IMR-90 (cell line): ENCODE results near the gene KRCC1. TPM values are rescaled to one million over a fixed set of nuclear protein-coding genes. Genes with fewer than 3 reads are reported as not detected.
"Not testable (repeated sequence)": the region's sequence is repeated elsewhere in the genome, so short reads cannot be mapped to it uniquely, and the experiment has no call there.

Source experiments
- ATAC-seq: fragments of 200-7000 bp; cut with Tn5 transposase; 2 replicates; pipeline ENCODE4 v1.9.1; 2020; ENCODE audit warnings: low read depth, mild to moderate bottlenecking, moderate library complexity
- BruUV-seq: library from RNA; stranded (reverse); fragments of 400-500 nt; replicated peaks from 2 replicates; lab custom pipeline; 2021; lab: Mats Ljungman, UMichigan
- CTCF ChIA-PET: fragments of 300-600 bp; formaldehyde crosslinking; extraction: SDS; loops from one replicate; lab custom pipeline; 2021; ENCODE audit warnings: antibody characterized with exemption; lab: Yijun Ruan, JAX
- POLR2A ChIA-PET: fragments of 300-600 bp; sonication (Branson Sonifier 250); formaldehyde crosslinking; loops from one replicate; lab custom pipeline; 2022; ENCODE audit warnings: antibody characterized with exemption; ENCODE audit not compliant: unreplicated experiment; lab: Charles Lee
- DNase-seq: peaks from one replicate; pipeline ENCODE4 v3.0.0; 2013
- H2AFZ ChIP-seq: replicated peaks from 2 replicates; pipeline ENCODE3; 2013; ENCODE audit warnings: low read length, mild to moderate bottlenecking; ENCODE audit not compliant: poor library complexity
- H2AK5ac ChIP-seq: 2 replicates; pipeline ENCODE4 v1.6.1; 2013; ENCODE audit warnings: low read depth, low read length, inconsistent platforms
- H2AK9ac ChIP-seq: replicated peaks from 2 replicates; pipeline ENCODE3; 2013; ENCODE audit warnings: mild to moderate bottlenecking, low read depth, low read length, moderate library complexity; ENCODE audit not compliant: poor library complexity
- H2BK120ac ChIP-seq: 2 replicates; pipeline ENCODE4 v1.6.1; 2013; ENCODE audit warnings: low read depth, low read length, inconsistent platforms
- H2BK15ac ChIP-seq: 3 replicates; pipeline ENCODE4 v1.6.1; 2013; ENCODE audit warnings: low read depth, low read length, inconsistent platforms
- H2BK20ac ChIP-seq: 2 replicates; pipeline ENCODE4 v1.6.1; 2013; ENCODE audit warnings: low read depth, mild to moderate bottlenecking, inconsistent platforms, low read length, moderate library complexity
- H2BK5ac ChIP-seq: 2 replicates; pipeline ENCODE4 v1.6.1; 2013; ENCODE audit warnings: mild to moderate bottlenecking, low read depth, low read length, inconsistent platforms; ENCODE audit not compliant: poor library complexity, severe bottlenecking
- H3K14ac ChIP-seq: replicated peaks from 2 replicates; pipeline ENCODE4 v1.6.1; 2013; ENCODE audit warnings: low read depth, low read length, inconsistent platforms
- H3K18ac ChIP-seq: 2 replicates; pipeline ENCODE4 v1.6.1; 2013; ENCODE audit warnings: low read depth, low read length, control low read depth
- H3K23ac ChIP-seq: 2 replicates; pipeline ENCODE4 v1.6.1; 2013; ENCODE audit warnings: low read depth, low read length, inconsistent platforms
- H3K27ac ChIP-seq: 2 replicates; pipeline ENCODE4 v1.5.1; 2013; ENCODE audit warnings: mild to moderate bottlenecking, control low read depth, low read length; ENCODE audit not compliant: insufficient read depth
- H3K27me3 ChIP-seq: 2 replicates; pipeline ENCODE4 v1.6.1; 2013; ENCODE audit warnings: low read length; ENCODE audit not compliant: control insufficient read depth, insufficient read depth
- H3K36me3 ChIP-seq: 2 replicates; pipeline ENCODE4 v1.6.1; 2013; ENCODE audit warnings: low read length, mixed read lengths; ENCODE audit not compliant: control insufficient read depth, insufficient read depth
- H3K4ac ChIP-seq: 2 replicates; pipeline ENCODE4 v1.6.1; 2013; ENCODE audit warnings: low read depth, low read length, inconsistent platforms
- H3K4me1 ChIP-seq: 2 replicates; pipeline ENCODE4 v1.6.1; 2013; ENCODE audit warnings: low read length, mixed read lengths; ENCODE audit not compliant: control insufficient read depth, insufficient read depth
- H3K4me2 ChIP-seq: 2 replicates; pipeline ENCODE4 v1.6.1; 2013; ENCODE audit warnings: low read depth, mild to moderate bottlenecking, control low read depth, low read length, moderate library complexity
- H3K4me3 ChIP-seq: 2 replicates; pipeline ENCODE4 v1.5.1; 2013; ENCODE audit warnings: low read depth, mild to moderate bottlenecking, control low read depth, low read length, moderate library complexity; ENCODE audit not compliant: insufficient read depth
- H3K56ac ChIP-seq: 2 replicates; pipeline ENCODE4 v1.6.1; 2013; ENCODE audit warnings: low read length, inconsistent platforms; ENCODE audit not compliant: insufficient read depth; ENCODE audit errors: extremely low read depth
- H3K79me1 ChIP-seq, 2 experiments: 2 replicates each; pipeline ENCODE4 v1.6.1; 2013; ENCODE audit warnings: low read length in 2 of 2, inconsistent platforms in 1 of 2, low read depth in 1 of 2
- H3K9ac ChIP-seq: 2 replicates; pipeline ENCODE4 v1.6.1; 2013; ENCODE audit warnings: low read depth, low read length, control low read depth
- H3K9me1 ChIP-seq: 2 replicates; pipeline ENCODE4 v1.6.1; 2013; ENCODE audit warnings: low read length, inconsistent platforms; ENCODE audit not compliant: insufficient read depth
- H3K9me3 ChIP-seq: 2 replicates; pipeline ENCODE4 v1.6.1; 2013; ENCODE audit warnings: low read length; ENCODE audit not compliant: control insufficient read depth, insufficient read depth
- H4K20me1 ChIP-seq: 2 replicates; pipeline ENCODE4 v1.6.1; 2013; ENCODE audit warnings: low read length, inconsistent platforms; ENCODE audit not compliant: insufficient read depth
- H4K5ac ChIP-seq: 2 replicates; pipeline ENCODE4 v1.6.1; 2013; ENCODE audit warnings: mild to moderate bottlenecking, low read depth, low read length, control low read depth
- H4K8ac ChIP-seq, 2 experiments: 2 replicates each; pipeline ENCODE4 v1.6.1; 2013; ENCODE audit warnings: low read depth in 2 of 2, low read length in 2 of 2, control low read depth in 1 of 2, inconsistent platforms in 1 of 2
- H4K91ac ChIP-seq: 2 replicates; pipeline ENCODE4 v1.6.1; 2013; ENCODE audit warnings: low read depth, low read length, inconsistent platforms; ENCODE audit not compliant: insufficient read depth
- CEBPB ChIP-seq: IDR thresholded peaks from 2 replicates; pipeline ENCODE4 v1.6.1; 2012; ENCODE audit warnings: low read depth, low read length, improper control_type of control experiment
- CHD1 ChIP-seq: IDR thresholded peaks from 2 replicates; pipeline ENCODE4 v1.6.1; 2012; ENCODE audit warnings: low read depth, low read length, improper control_type of control experiment
- FOS ChIP-seq: fragments of 150-350 bp; IDR thresholded peaks from 2 replicates; pipeline ENCODE4 v1.6.1; 2016; ENCODE audit warnings: low read depth, low read length
- MAZ ChIP-seq: IDR thresholded peaks from 2 replicates; pipeline ENCODE4 v1.6.1; 2012; ENCODE audit warnings: low read depth, mild to moderate bottlenecking, low read length, improper control_type of control experiment, moderate library complexity, borderline replicate concordance
- NFE2L2 ChIP-seq: fragments of 150-350 bp; IDR thresholded peaks from 2 replicates; pipeline ENCODE4 v1.6.1; 2016; ENCODE audit warnings: low read depth, mild to moderate bottlenecking, low read length
- RAD21 ChIP-seq: IDR thresholded peaks from 2 replicates; pipeline ENCODE4 v1.6.1; 2012; ENCODE audit warnings: low read length, improper control_type of control experiment
- RCOR1 ChIP-seq: IDR thresholded peaks from 2 replicates; pipeline ENCODE4 v1.6.1; 2012; ENCODE audit warnings: mild to moderate bottlenecking, low read length, improper control_type of control experiment; ENCODE audit not compliant: insufficient replicate concordance
- SMC3 ChIP-seq: fragments of 150-350 bp; IDR thresholded peaks from 2 replicates; pipeline ENCODE4 v1.6.1; 2016; ENCODE audit warnings: low read depth, mild to moderate bottlenecking, antibody characterized with exemption, low read length, moderate library complexity
- WGBS, 2 experiments: methylation state at CpG; one replicate each; pipeline versions ENCODE4 v1.1.5 to v1.1.7; 2013; ENCODE audit warnings: missing lambda C conversion rate in 2 of 2; ENCODE audit not compliant: insufficient read length in 1 of 2; ENCODE audit errors: extremely low coverage in 2 of 2; 5-methylcytosine and 5-hydroxymethylcytosine counted together
- dilution Hi-C: fragments of 300-500 bp; cut with HindIII; formaldehyde crosslinking; loops from one replicate; pipeline ENCODE4 v1.14.3; 2018; ENCODE audit warnings: low sequenced_read_pairs; ENCODE audit not compliant: unreplicated experiment
- in situ Hi-C: fragments of 300-500 bp; cut with MboI; formaldehyde crosslinking; loops from 3 replicates; pipeline ENCODE4 v1.14.3; 2019; ENCODE audit warnings: low sequenced_read_pairs, inconsistent platforms, mixed read lengths
- intact Hi-C: fragments of 100-400 bp; cut with micrococcal nuclease; formaldehyde crosslinking; loops from 2 replicates; pipeline ENCODE4 v1.10.0; 2022
- polyA plus RNA-seq, 3 experiments: library from polyadenylated mRNA; depleted of rRNA; stranded (reverse); fragments of >200 nt; gene quantifications; 2 replicates each; pipeline ENCODE4 v1.2.3, GENCODE V29; 2012; ENCODE audit warnings: low replicate concordance in 1 of 3
- total RNA-seq: library from RNA; depleted of rRNA; stranded (reverse); fragments of >200 nt; gene quantifications from 2 replicates; pipeline ENCODE4 v1.2.3, GENCODE V29; 2012

Gene KRCC1
- total and polyA plus RNA-seq, 2 of the 4 experiments (the other 2 are of a cell fraction): 14.3 to 16.5 TPM

GRCh38 chr2:87995756-87996155, 59.8 kb downstream of the KRCC1 start:
- Histone ChIP-seq H2AK9ac (no peak overlapping the region), H2AFZ (no peak overlapping the region), H4K5ac (no peak overlapping the region), H4K91ac (no peak overlapping the region), H3K4me3 (no peak overlapping the region), H2AK5ac (no peak overlapping the region), H3K4ac (no peak overlapping the region), H3K18ac (no peak overlapping the region), H3K9me1 (no peaks in the 10 kb centered on the region), H3K9ac (no peak overlapping the region), H4K20me1 (no peaks in the 10 kb centered on the region), H2BK15ac (no peak overlapping the region), H3K79me1 (no peaks in the 10 kb centered on the region), H2BK20ac (no peak overlapping the region), H3K14ac (no peak overlapping the region), H3K23ac (no peak overlapping the region), H2BK120ac (no peak overlapping the region), H3K56ac (no peak overlapping the region), H3K36me3 (no peaks in the 10 kb centered on the region), H3K4me1 (no peaks in the 10 kb centered on the region), H3K9me3 (no peaks in the 10 kb centered on the region), H2BK5ac (no peak overlapping the region), H4K8ac (no peak overlapping the region), H3K27ac (no peak overlapping the region), H3K4me2 (no peak overlapping the region), H3K27me3 (peaks cover 3% of the 10 kb centered on the region)
- intact Hi-C loops (no loop called here), in situ Hi-C loops (no loop called here), dilution Hi-C loops (no loop called here)
- WGBS, 2 experiments: 71% methylated on average over 1 of the region's 1 CpG; no CpG with 5 or more reads in 1 of the 2 experiments
- DNase-seq (no peak), ATAC-seq (no peak)
- BruUV-seq: no TSS peak
- TF ChIP-seq SMC3 (no peak), NFE2L2 (no peak), RCOR1 (no peak), FOS (no peak), CHD1 (no peak), CEBPB (no peak), RAD21 (no peak), MAZ (no peak)
- ChIA-PET CTCF (no interaction called here), POLR2A (no interaction called here)

GRCh38 chr2:87994304-87994850, 61.2 kb downstream of the KRCC1 start:
- H2AK9ac ChIP-seq, H4K8ac ChIP-seq, H3K9me1 ChIP-seq, H4K20me1 ChIP-seq, H2AFZ ChIP-seq, H3K9ac ChIP-seq, H3K18ac ChIP-seq, H3K4ac ChIP-seq, H3K27ac ChIP-seq, H3K4me1 ChIP-seq, H3K79me1 ChIP-seq, H3K27me3 ChIP-seq, POLR2A ChIA-PET, H2AK5ac ChIP-seq, intact Hi-C loops, H2BK20ac ChIP-seq, H3K23ac ChIP-seq, dilution Hi-C loops, H3K9me3 ChIP-seq, H4K5ac ChIP-seq, H2BK5ac ChIP-seq, H2BK15ac ChIP-seq, CTCF ChIA-PET, BruUV-seq, ATAC-seq, H3K4me2 ChIP-seq, DNase-seq, H3K56ac ChIP-seq, H3K36me3 ChIP-seq, H3K14ac ChIP-seq, H4K91ac ChIP-seq, in situ Hi-C loops, H2BK120ac ChIP-seq, H3K4me3 ChIP-seq: not testable (repeated sequence)
- WGBS, 2 experiments: no CpG with 5 or more reads among the region's 7 CpGs
